Astrocyte of the spinal cord (primary cell): ENCODE data around the gene CALY.

Experiments
- DNase-seq: peaks from one replicate; pipeline ENCODE4 v3.0.0; 2011; ENCODE audit warnings: low read depth, low spot score
- H3K4me3 ChIP-seq: 2 replicates; pipeline ENCODE4 v1.5.1; 2011; ENCODE audit warnings: low read depth, mild to moderate bottlenecking, low read length, moderate library complexity
- in situ Hi-C: cut with HindIII; loops from 2 replicates; pipeline ENCODE4 v1.10.0; 2017; ENCODE audit warnings: low sequenced_read_pairs
- TF ChIP-seq, protein P1 (sequence below): IDR thresholded peaks from 2 replicates; pipeline ENCODE4 v1.5.1; 2012; ENCODE audit warnings: low read depth, mild to moderate bottlenecking, low read length, inconsistent platforms

The CALY gene

DNA sequence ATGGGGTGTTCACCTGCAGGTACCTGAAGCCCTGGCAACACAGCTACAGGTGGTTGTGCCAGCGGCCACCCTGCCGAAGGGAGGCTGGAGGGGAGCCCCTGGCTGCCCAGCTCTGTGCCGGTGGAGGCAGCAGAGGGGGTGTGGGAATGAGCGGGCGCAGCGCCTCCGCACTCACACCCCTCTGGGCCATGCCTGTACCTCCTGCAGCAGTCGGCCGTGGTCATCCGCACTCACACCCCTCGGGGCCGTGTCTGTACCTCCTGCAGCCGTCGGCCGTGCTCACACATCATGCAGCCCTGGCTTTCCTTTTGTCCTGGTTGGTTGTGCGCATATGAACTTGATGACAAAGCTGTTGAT, 26.3 kb downstream of the CALY start:
- TF ChIP-seq, protein P1, sequence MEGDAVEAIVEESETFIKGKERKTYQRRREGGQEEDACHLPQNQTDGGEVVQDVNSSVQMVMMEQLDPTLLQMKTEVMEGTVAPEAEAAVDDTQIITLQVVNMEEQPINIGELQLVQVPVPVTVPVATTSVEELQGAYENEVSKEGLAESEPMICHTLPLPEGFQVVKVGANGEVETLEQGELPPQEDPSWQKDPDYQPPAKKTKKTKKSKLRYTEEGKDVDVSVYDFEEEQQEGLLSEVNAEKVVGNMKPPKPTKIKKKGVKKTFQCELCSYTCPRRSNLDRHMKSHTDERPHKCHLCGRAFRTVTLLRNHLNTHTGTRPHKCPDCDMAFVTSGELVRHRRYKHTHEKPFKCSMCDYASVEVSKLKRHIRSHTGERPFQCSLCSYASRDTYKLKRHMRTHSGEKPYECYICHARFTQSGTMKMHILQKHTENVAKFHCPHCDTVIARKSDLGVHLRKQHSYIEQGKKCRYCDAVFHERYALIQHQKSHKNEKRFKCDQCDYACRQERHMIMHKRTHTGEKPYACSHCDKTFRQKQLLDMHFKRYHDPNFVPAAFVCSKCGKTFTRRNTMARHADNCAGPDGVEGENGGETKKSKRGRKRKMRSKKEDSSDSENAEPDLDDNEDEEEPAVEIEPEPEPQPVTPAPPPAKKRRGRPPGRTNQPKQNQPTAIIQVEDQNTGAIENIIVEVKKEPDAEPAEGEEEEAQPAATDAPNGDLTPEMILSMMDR, result no peak
- in situ Hi-C loops, result no loop called here

DNA sequence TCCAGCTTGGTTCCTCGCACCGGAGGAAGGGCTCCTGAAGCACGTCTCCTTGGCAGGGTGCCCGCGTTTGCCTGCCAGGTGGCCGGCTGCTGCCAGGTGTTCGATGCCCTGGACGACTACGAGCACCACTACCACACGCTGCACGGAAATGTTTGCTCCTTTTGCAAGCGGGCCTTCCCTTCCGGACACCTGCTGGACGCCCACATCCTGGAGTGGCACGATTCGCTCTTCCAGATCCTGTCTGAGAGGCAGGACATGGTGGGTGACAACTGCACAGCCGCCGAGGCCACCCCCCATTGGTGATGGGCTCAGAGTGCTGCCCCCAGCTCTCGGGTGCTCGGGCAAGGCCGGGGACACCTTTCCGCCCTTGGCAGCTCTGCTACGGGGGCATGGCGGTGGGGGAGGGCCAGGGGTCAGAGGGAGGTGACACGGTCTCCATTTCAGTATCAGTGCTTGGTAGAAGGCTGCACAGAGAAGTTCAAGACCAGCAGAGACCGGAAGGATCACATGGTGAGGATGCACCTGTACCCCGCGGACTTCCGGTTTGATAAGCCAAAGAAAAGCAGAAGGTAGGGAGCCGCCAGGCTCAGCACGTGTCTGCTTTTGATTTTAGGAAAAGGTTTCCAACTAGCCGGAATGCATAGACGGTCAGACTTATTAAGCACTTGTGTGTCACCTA, 26.8 kb downstream of the CALY start:
- TF ChIP-seq, protein P1, result no peak
- DNase-seq, result no peak
- H3K4me3 ChIP-seq, result no peak overlapping the region
- in situ Hi-C loops, result no loop called here

More for the DNA sequence above, 26.3 kb downstream of the CALY start:
- H3K4me3 ChIP-seq, result no peak overlapping the region
- DNase-seq, result no peak

DNA sequence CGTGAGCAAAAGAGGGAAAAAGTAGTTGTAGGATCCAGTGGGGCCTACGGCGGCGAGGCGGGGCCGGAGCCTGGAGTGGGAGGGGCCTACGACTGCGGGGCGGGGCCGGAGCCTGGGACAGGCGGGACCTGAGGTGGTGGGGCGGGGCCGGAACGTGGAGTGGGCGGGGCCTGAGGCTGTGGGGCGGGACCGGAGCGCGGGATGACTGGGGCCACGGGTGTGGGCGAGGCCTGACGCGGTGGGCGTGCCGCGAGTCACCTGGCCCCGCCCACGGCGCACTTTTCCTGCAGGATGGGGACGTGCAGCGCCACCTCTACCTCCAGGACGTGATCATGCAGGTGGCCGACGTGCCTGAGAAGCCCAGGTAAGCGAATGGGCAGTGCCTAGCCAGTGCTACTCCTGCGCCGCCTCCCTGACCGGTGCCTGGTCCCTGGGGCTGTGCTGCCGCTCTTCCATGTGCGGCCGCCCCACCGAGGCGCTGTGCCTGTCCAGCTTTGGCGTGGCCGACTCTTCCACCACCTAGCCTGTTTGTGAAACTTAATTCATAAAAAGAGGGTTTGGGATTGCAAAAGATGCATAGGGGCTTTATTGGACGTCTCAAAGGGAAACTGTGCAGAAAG, 27.5 kb downstream of the CALY start:
- H3K4me3 ChIP-seq, result peak overlapping the region; percentile 93
- in situ Hi-C loops, result no loop called here
- peak; percentile 92 for DNase-seq
- TF ChIP-seq, protein P1, result no peak

DNA sequence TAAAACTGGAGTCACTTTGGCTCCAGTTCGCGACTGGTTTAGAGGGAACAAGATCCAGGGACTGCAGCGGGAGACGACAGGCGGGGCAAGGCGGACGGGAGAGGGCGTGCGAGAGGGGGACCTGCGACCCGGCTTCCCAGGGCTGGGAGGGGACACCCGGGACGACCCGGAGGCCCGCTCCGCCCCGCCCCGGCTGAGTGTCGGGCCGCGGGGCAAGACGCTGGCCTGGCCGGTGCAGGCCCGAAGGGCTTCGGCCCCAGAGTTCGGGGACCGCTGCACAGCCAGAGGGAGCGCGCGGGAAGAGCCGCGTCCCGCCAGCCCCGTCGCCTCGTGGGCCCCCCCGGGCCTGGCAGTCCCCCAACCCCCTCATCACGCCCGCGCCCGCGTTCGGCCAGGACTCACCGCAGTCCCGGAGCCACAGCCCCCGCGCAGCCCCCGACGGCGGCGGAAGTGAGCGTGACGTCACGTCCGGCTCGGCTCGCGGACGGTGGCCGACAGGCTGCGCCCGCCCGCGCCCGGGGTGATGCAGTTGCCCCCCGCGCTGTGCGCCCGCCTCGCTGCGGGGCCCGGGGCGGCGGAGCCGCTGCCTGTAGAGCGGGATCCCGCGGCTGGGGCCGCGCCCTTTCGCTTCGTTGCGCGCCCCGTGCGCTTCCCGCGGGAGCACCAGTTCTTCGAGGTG, 28.1 kb downstream of the CALY start, which contains the start of the genes TUBGCP2 and ZNF511:
TSS of gene TUBGCP2 (minus strand) at position 452 of the 679 bp plus-strand sequence. CDS start 5,931 bp downstream, outside the sequence.
TSS of gene ZNF511 (plus strand) at position 494 of the 679 bp plus-strand sequence. CDS start at position 524, 30 bp downstream.
- peak; percentile 84 for DNase-seq
- TF ChIP-seq, protein P1, result peak; percentile 35
- peak within 1 kb of the TSS; percentile 93 for H3K4me3 ChIP-seq
- in situ Hi-C loops, result no loop called here

DNA sequence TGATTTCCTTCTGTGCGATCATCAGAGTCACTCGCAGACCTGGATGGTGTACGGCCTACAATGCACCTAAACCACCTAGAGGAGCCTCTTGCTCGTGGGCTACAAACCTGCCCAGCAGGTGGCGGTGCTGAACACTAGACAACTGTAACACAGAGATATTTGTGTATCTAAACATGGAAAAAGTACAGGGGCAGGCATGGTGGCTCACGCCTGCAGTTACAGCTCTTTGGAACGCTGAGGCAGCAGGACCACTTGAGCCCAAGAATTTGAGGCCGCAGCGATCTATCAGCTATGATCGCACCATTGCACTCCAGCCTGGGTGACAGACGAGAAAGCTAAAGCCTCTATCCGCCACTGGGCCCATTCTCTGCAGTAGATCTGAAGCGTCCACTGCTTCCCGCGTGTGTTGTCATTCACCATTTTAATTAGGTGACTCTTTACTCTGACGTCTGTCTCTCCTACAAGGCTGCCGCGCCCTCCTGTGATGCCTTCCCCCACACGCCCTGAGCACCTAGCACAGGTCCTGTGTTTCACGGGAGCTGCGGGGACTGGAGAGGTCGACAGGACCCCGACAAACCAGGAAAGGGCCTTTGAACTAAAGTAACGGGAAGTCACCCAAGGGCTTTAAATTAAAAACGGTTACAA, 28.8 kb downstream of the CALY start:
- DNase-seq, result peak; percentile 72
- peak overlapping the region; percentile 93 for H3K4me3 ChIP-seq
- TF ChIP-seq, protein P1, result peak; percentile 83
- in situ Hi-C loops, result no loop called here

DNA sequence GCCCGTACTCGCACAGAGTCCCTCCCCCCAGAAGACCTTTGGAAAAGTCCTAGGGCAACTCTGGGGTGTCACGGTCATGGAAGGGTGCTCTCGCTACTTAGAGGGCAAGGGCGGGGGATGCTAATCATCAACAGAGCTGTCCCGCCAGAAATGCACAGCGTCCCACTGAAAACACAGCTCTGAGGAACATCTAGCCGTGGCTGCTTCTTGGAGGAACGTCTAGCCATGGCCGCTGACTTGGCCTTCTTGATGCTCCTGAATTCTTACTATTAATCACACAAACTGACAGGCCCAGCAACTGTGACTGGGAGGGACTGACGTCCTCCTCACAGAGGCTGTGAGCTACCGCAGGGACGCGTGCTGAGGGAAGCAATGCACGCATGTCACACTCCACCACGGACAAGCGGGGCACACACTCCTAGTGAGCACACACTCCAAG, 29.7 kb downstream of the CALY start:
- in situ Hi-C loops, result no loop called here
- TF ChIP-seq, protein P1, result no peak
- H3K4me3 ChIP-seq, result no peak overlapping the region
- no peak for DNase-seq
